Right lobe of liver (tissue), 4 donors: ENCODE results near the gene SEMA4C.

Experiments
- POLR2A ChIP-seq: fragments of 450-650 bp; IDR thresholded peaks from one replicate; pipeline ENCODE4 v1.6.1; 2017; ENCODE audit warnings: antibody characterized with exemption, mild to moderate bottlenecking
- TF ChIP-seq, protein P1 (sequence below), 4 donors: fragments of 200-600 bp in 3 of 4; fragments of 450-650 bp in 1 of 4; IDR thresholded peaks; one replicate each; pipeline versions ENCODE4 v1.5.1 to v1.8.0; 2016 to 2022; ENCODE audit warnings: antibody characterized with exemption in 4 of 4, mild to moderate bottlenecking in 2 of 4
- donor health status: DM: no; HTN: no; CAD: no.
- donor health status: DM: no; HTN: no; CAD: no.
- donor health status: DM: no; HTN: yes; CAD: no.

GRCh38 chr2:96841701-96842495 lies 28.0 kb downstream of the SEMA4C start:
- TF ChIP-seq, protein P1, sequence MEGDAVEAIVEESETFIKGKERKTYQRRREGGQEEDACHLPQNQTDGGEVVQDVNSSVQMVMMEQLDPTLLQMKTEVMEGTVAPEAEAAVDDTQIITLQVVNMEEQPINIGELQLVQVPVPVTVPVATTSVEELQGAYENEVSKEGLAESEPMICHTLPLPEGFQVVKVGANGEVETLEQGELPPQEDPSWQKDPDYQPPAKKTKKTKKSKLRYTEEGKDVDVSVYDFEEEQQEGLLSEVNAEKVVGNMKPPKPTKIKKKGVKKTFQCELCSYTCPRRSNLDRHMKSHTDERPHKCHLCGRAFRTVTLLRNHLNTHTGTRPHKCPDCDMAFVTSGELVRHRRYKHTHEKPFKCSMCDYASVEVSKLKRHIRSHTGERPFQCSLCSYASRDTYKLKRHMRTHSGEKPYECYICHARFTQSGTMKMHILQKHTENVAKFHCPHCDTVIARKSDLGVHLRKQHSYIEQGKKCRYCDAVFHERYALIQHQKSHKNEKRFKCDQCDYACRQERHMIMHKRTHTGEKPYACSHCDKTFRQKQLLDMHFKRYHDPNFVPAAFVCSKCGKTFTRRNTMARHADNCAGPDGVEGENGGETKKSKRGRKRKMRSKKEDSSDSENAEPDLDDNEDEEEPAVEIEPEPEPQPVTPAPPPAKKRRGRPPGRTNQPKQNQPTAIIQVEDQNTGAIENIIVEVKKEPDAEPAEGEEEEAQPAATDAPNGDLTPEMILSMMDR (IDR thresholded peaks at IDR 0.05), result no peak
- no peak for TF ChIP-seq POLR2A
